Parathyroid adenoma (tissue), 2 donors: ENCODE data around the gene TMEM129.

Source experiments
- H2AFZ ChIP-seq: fragments of 300-600 bp; sonication (generic); one replicate; pipeline ENCODE4 v1.7.0; 2017; ENCODE audit warnings: antibody characterized with exemption, mild to moderate bottlenecking
- H3K27ac ChIP-seq: fragments of 300-600 bp; sonication (generic); one replicate; pipeline ENCODE4 v1.7.0; 2017
- H3K27me3 ChIP-seq: fragments of 300-600 bp; sonication (generic); one replicate; pipeline ENCODE4 v1.7.0; 2017; ENCODE audit warnings: low read length; ENCODE audit not compliant: control insufficient read depth, insufficient read depth
- H3K36me3 ChIP-seq: fragments of 300-600 bp; sonication (generic); one replicate; pipeline ENCODE4 v1.7.0; 2017; ENCODE audit warnings: low read length; ENCODE audit not compliant: control insufficient read depth, insufficient read depth
- H3K4me1 ChIP-seq: fragments of 300-600 bp; sonication (generic); one replicate; pipeline ENCODE4 v1.7.0; 2017; ENCODE audit warnings: control low read depth
- H3K4me2 ChIP-seq: fragments of 300-600 bp; sonication (generic); one replicate; pipeline ENCODE4 v1.7.0; 2017; ENCODE audit warnings: low read length
- H3K4me3 ChIP-seq: fragments of 300-600 bp; sonication (generic); one replicate; pipeline ENCODE4 v1.7.0; 2017; ENCODE audit warnings: low read depth, low read length
- H3K79me2 ChIP-seq: fragments of 300-600 bp; sonication (generic); one replicate; pipeline ENCODE4 v1.7.0; 2017; ENCODE audit warnings: control low read depth
- H3K9ac ChIP-seq: fragments of 300-600 bp; sonication (generic); one replicate; pipeline ENCODE4 v1.7.0; 2017; ENCODE audit warnings: mild to moderate bottlenecking
- H3K9me3 ChIP-seq: fragments of 300-600 bp; sonication (generic); one replicate; pipeline ENCODE4 v1.7.0; 2017; ENCODE audit warnings: low read length; ENCODE audit not compliant: control insufficient read depth
- TF ChIP-seq, protein P1 (sequence below): fragments of 300-600 bp; sonication (generic); IDR thresholded peaks from one replicate; pipeline ENCODE4 v1.7.0; 2017; ENCODE audit warnings: antibody characterized with exemption, mild to moderate bottlenecking
- donor health status: primary hyperparathyroidism.

TMEM129 gene

DNA sequence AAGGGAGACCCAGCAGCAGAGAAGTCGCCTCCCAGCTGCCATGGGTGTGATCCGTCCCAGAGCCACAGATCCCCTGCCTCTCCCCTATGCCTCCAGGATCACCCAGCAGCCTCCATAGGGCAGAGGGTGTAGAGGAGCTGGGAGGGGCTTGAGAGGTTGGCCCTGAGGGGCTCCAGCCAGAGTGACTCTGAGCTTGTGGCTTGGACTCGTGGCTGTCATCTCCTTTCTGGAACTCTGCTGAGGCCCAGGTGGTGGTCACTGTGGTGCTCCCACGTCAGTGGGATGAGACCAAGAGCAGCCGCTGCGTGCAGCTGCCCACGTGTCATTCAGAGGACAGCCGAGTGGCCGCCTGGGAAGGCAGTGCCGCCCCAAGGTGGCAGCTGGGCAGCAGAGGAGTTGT is 4.4 kb upstream of the TMEM129 start:
- H3K4me1 ChIP-seq = peaks cover 2% of the 10 kb centered on the region
- H3K36me3 ChIP-seq = no peaks in the 10 kb centered on the region
- H3K27ac ChIP-seq = no peak overlapping the region
- no peaks in the 10 kb centered on the region for H3K27me3 ChIP-seq
- H3K9me3 ChIP-seq = no peaks in the 10 kb centered on the region
- H3K4me3 ChIP-seq = no peak overlapping the region
- H3K79me2 ChIP-seq = peaks cover 2% of the 10 kb centered on the region
- H3K4me2 ChIP-seq = no peak overlapping the region
- TF ChIP-seq, protein P1, sequence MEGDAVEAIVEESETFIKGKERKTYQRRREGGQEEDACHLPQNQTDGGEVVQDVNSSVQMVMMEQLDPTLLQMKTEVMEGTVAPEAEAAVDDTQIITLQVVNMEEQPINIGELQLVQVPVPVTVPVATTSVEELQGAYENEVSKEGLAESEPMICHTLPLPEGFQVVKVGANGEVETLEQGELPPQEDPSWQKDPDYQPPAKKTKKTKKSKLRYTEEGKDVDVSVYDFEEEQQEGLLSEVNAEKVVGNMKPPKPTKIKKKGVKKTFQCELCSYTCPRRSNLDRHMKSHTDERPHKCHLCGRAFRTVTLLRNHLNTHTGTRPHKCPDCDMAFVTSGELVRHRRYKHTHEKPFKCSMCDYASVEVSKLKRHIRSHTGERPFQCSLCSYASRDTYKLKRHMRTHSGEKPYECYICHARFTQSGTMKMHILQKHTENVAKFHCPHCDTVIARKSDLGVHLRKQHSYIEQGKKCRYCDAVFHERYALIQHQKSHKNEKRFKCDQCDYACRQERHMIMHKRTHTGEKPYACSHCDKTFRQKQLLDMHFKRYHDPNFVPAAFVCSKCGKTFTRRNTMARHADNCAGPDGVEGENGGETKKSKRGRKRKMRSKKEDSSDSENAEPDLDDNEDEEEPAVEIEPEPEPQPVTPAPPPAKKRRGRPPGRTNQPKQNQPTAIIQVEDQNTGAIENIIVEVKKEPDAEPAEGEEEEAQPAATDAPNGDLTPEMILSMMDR = no peak
- H3K9ac ChIP-seq = no peak overlapping the region
- no peak overlapping the region for H2AFZ ChIP-seq

DNA sequence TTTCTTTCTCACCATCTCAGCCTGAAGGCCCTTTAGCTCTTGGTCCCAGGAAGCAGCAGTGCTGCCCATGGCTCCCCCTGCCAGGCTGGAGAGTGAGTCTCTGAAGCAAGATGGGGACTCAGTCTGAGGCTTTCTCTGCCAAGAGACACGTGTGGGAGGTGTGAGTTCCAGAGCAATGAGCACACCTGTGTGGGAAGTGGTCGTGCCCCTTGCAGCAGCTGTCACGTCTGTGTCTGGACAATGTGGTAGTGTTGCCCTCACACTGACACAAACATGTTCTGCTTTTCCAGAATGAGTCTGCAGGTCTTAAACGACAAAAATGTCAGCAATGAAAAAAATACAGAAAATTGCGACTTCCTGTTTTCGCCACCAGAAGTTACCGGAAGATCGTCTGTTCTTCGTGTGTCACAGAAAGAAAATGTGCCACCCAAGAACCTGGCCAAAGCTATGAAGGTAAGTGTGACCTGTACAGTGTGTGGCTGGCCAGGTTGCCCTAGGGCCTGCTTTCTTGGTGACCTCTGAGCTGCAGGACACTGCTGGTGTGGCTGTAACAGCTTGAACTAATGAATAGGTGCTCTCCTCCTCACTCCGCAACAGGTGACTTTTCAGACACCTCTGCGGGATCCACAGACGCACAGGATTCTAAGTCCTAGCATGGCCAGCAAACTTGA is 2.1 kb upstream of the TMEM129 start:
- Histone ChIP-seq H3K4me1 (peaks cover 2% of the 10 kb centered on the region), H3K4me3 (no peak overlapping the region)
- TF ChIP-seq, protein P1 = no peak

DNA sequence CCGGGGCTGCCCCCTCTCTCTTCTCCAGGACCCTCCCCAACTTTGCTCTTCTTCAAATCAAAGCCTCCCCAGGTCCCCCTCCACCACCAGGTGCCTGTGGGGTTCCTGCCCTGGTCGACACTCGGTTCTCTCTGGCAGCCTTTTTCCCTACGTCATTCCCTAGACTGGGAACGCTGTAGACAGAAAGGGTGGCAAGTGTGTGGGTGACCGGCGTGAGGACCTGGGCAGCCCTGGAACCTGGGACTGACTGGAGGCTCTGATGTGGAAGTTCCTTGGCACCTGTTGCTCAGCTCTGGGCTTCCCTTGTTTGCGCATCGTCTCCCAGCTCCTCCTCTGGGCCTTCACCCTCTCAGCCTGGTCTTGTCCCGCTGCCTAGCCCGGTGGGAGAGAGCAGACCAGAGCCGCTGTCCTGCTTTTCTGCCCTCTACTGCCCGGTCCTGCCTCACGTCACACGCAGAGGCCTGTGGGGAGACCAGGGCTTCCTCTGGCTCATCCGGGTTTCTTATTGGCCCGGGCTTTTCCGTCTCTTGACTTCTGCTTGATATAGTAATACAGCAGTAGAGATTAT is 1.5 kb upstream of the TMEM129 start:
- H3K9ac ChIP-seq = no peak overlapping the region
- peaks cover 2% of the 10 kb centered on the region for H3K4me1 ChIP-seq

More for the DNA sequence above, 2.1 kb upstream of the TMEM129 start:
- Histone ChIP-seq H3K4me2 (no peak overlapping the region), H3K9me3 (no peaks in the 10 kb centered on the region), H3K79me2 (peaks cover 3% of the 10 kb centered on the region), H3K27ac (no peak overlapping the region), H2AFZ (no peak overlapping the region), H3K36me3 (no peaks in the 10 kb centered on the region), H3K9ac (no peak overlapping the region), H3K27me3 (no peaks in the 10 kb centered on the region)

DNA sequence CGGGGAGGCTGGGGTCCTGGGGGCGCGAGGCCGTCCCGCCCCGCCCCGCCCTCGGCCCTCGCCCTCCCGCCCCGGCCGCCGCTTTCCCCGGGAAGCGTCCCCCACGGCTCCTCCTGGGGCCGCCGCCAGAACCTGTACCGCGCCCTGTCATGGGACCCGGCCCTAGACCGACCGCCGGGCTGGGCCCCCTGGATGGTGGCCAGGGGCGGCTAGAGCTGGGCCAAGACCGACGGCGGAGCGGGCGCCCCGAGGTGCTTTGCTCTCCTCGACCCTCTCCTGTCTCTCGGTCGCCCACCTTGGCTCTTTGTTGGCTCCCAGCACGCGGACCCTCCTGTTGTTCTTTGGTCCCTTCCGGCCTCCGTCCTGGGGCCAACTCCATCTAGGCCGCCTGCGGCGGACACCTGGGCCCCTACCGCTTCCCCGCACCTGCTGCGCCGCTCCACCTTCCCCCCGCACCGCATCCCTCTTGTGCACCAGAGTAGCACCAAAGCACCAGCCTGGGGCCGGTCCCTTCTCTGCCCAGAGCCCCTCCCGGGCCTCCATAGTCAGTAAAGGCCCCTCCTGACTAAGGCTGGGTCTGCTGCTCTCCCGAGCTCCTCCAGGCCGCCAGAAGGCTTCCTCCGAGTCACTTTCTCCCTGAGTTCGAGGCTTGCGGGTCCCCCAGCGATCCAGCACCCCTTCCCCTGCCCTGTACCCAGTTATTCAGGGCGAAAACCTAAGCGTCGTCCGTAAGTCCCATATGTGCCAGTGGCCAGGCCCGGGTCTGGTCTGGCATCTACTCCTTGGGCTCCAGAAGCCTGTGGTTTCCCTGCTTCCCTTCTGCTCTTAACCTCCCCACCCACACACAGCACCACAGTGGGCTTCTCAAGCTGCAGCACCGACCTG is 785 bp upstream of the TMEM129 start:
- Histone ChIP-seq H3K9ac (no peak overlapping the region), H3K27ac (no peak overlapping the region), H2AFZ (no peak overlapping the region), H3K27me3 (no peaks in the 10 kb centered on the region), H3K4me3 (peak overlapping the region; percentile 9), H3K36me3 (no peaks in the 10 kb centered on the region), H3K9me3 (no peaks in the 10 kb centered on the region), H3K79me2 (peaks cover 3% of the 10 kb centered on the region), H3K4me2 (peak overlapping the region; percentile 19), H3K4me1 (peaks cover 2% of the 10 kb centered on the region)
- TF ChIP-seq, protein P1 = no peak

More for the DNA sequence above, 1.5 kb upstream of the TMEM129 start:
- Histone ChIP-seq H3K79me2 (peaks cover 3% of the 10 kb centered on the region), H3K36me3 (no peaks in the 10 kb centered on the region), H2AFZ (no peak overlapping the region), H3K27me3 (no peaks in the 10 kb centered on the region), H3K9me3 (no peaks in the 10 kb centered on the region), H3K27ac (no peak overlapping the region), H3K4me3 (no peak overlapping the region), H3K4me2 (no peak overlapping the region)
- TF ChIP-seq, protein P1 = no peak
